GM20000 (cell line): Measurements from ENCODE around the gene LMNTD2.

Source experiments
- DNase-seq: peaks from one replicate; pipeline ENCODE4 v3.0.0; 2012; ENCODE audit warnings: low spot score
- CTCF ChIP-seq: IDR thresholded peaks from 2 replicates; pipeline ENCODE4 v1.5.1; 2012; ENCODE audit warnings: mild to moderate bottlenecking, control low read depth; ENCODE audit errors: extremely low read depth, missing control alignments

LMNTD2 gene

GRCh38 chr11:559020-559620 lies 1.4 kb downstream of the LMNTD2 start:
- no peak for DNase-seq
- no peak for TF ChIP-seq CTCF

- TF ChIP-seq CTCF: no peak
- DNase-seq: no peak
These were observed 2.0 kb downstream of the LMNTD2 start for GRCh38 chr11:558503-558902.

GRCh38 chr11:557328-558132 lies 3.0 kb downstream of the LMNTD2 start:
- no peak for TF ChIP-seq CTCF
- DNase-seq: no peak

GRCh38 chr11:556662-557256 lies 3.8 kb downstream of the LMNTD2 start:
- DNase-seq: no peak
- TF ChIP-seq CTCF: no peak

- no peak for TF ChIP-seq CTCF
- DNase-seq: no peak
These were observed 4.5 kb downstream of the LMNTD2 start for GRCh38 chr11:555780-556661.

GRCh38 chr11:555227-555779 lies 5.2 kb downstream of the LMNTD2 start:
- TF ChIP-seq CTCF: no peak
- DNase-seq: no peak
